GM19238 (cell line): ENCODE measurements around the gene NAV3.

Source experiments
- DNase-seq: peaks from one replicate; pipeline ENCODE4 v3.0.0; 2011; ENCODE audit warnings: low spot score; ENCODE audit not compliant: insufficient read length

Gene NAV3

DNA sequence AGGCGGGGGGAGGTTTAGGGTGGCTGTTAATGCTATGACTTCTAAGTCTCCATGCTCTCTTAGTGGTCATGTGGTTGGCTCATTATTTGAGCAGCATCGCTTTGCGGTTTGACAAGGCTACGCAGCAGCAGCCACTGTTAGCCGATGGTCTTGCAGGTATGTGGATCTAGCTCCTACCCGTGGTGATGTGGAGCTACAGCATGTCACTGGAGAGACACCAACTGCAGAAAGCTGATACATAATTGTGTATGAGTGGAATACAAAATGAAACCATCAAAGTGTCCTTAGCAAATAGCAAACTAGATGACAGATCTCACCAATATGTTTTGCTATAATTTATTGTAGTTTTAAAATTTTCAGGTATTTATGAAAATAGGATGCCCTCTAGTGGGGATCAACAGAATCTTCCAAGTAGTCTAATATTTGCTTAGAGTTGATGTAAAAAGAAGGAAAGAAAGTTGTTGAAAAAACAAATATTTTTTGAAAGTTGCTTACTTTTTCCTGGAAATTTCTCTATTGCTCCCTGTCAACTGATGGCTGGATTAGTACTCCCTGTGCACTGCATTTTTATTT, 94.9 kb downstream of the NAV3 start:
- peak; percentile 8 for DNase-seq

DNA sequence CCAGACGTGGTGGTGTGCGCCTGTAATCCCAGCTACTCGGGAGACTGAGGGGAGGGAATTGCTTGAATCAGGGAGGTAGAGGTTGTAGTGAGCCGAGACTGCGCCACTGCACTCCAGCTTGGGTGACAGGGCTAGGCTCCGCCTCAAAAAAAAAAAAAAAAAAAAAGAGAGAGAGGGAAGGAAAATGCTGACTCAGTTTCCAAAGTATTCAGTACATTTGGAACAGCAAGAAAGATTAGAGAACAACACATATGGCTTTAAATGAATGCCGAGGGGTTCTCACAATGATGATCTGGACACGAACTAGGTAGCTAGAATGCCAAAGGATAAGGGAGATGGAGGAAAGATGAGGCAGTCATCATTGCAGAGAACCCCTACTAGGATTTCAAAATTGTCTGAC, 97.4 kb downstream of the NAV3 start:
- no peak for DNase-seq

DNA sequence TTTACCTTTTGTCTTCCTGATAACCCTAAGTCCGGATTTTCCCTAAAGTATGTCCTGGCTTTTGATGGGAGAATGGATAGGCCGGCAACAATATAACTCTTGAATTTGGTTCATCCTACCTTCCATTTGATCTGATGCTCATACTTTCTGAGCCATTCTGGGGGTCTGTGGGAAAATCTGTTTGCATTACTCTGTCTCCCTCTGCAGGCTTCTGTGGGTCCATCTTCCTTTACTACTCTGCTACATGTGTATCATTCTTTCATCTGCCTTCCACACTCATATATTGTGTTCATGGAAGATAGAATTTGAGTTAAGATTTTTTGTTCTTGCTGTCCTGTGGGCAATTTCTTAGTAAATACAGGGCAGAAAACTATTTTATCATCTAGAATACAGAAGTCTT, 101.5 kb downstream of the NAV3 start:
- no peak for DNase-seq

DNA sequence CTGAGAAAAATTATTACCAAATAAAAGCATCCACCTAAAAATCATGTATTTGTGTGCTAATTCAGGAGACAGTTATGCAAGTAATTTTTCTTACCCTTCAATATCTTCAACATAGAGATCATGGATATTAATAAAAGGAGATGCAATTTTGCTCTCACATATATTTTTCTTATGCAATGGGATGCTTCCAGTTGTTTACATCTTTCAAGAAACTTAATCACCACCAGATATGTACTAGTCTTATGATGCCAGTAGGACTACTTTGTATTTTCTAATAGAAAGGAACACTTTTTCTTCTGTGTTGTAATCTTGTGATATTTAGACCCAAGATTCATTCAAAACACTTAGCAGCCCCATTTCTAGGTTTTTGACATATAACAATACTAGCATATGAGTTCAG, 107.6 kb downstream of the NAV3 start:
- no peak for DNase-seq

DNA sequence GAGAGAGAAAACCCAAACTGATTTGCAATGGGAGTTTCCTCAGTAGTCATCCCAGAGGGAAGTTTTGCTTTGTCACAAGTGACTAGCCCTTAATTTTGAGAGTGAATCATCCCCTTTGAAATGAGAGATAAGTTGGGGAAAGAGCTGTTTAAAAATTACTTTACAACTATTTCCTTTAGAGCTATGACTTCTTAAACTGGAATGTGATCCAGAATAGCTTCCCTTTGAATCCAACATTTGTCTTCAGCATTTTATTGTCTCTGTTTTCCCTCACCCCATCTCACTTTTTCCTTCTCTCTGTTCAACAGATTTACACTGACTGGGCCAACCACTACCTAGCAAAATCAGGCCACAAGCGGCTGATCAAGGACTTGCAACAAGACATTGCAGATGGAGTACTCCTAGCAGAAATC, 109.3 kb downstream of the NAV3 start:
- no peak for DNase-seq

DNA sequence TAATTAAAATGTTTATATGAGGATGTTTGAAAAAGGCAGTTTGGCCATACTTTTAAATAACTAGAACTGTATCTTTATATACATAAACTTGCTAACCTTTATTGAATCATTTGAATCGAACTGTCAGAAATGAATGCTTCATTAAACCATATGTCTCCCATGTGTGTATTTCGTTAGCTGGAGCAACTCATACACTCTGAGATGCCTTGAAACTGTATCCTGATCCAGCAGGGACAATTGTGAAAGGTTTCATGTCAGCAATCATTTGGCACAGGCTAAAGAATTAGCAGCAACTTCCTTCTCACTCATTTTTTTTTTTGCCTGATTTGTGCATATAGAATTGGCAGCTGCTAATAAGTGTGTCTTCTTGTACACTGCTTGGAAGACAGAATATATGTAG, 109.9 kb downstream of the NAV3 start:
- no peak for DNase-seq

DNA sequence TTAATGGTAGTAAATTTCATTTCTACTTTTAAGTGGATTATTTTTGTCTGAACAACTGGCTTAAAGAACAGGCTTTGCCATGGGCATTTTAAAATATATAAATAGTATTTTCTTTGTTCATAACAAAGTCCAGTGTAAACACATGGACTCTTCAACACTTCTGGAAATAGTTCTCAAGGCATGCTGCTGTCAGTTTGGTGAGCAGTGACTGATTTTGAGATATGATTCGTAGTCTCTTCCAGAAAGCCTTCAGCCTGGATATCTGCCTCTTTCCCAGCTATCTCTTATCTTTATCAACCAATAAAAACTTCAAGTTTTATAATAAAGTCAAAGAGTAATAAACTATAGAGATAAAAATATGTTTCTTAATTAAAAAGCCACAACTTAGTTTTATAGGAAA, 110.7 kb downstream of the NAV3 start:
- DNase-seq: no peak

DNA sequence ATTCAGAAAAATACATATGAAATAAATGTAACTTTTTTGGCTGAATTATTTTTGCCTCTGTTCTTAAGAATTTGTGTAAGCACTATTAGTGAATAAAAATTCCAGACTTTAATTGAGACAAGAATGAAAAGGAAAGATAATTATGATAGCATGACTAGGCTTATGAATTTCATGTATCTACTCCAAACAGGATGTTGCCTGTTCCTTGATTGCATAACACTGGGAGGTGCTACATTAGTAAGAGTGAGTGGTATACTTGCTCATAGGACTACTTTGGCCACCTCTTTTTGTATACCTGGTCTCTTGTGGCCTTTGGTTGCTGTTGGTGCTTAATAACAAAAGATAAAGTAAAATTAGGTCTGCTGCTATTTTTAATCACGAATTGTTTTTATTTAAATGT, 112.8 kb downstream of the NAV3 start:
- no peak for DNase-seq

DNA sequence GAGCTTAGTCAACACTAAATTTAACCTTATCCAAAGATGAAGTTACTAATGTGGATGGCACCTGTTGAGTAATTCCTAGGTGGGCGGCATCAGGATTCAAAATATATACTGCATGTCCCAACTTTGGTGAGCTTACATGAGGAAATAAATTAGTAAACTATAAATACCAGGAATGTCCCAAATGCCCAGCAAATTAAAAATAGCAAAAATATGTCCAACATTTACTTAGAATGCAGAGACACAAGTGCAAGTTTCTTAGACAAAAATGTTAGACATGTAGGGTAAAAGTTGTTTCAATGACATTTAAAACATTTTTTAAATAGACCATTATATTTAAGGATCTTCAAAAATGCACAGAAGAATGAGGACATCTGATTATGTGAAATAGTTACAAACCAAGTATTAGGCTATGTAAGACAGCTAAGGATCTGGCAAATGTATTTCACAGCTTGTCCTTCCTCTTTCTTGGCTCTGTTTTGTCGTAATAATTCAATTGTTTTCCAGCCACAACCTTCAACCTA, 115.9 kb downstream of the NAV3 start:
- DNase-seq: no peak

DNA sequence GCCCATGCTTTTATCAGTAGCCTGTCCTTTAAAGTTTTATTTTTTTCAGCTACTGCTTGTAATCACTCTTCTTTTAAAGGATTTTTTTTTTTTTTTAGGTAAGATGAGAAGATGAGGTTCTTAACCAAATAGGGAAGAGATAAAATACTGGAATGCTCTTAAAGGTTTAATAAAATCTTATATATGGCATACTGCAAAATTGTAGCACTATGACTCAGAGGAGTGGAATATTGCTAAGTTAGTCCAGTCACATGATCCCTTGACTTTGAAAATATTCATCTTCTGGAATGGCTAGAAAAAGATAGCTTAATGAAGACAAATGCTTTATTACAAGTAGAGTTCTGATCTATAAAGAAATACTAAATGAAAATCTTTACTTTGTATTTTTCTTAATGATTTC, 116.6 kb downstream of the NAV3 start:
- no peak for DNase-seq

DNA sequence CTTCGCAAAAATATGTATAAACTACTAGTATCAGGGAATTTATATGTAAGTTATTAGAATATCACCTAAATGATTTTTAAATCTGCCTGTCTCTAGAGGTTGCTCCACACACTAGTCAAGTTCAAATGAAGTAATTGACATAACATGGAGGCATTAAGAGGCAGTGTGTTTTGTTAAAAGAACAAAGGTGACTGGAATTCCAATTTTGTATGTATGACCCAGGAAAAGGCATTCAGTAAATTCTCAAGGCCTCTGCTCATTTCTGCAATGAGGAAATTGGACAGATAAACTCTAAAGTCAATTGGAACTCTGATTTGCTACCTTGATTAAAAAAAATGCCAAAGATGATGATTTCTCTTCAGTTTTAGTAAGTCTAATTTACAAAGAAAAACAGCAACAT, 117.1 kb downstream of the NAV3 start:
- DNase-seq: no peak

DNA sequence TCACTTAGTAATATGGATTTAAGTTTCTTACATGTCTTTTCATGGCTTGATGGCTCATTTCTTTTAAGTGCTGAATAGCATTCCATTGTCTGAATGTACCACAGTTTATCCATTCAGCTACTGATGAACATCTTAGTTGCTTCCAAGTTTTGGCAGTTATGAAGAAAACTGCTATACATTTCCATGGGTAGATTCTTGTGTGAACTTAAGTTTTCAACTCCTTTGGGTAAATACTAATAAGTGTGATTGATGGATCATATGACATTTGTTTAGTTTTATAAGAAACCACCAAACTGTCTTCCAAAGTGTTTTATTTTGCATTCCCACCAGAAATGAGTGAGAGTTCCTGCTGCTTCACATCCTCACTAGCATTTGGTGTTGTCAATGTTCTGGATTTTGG, 119.2 kb downstream of the NAV3 start:
- no peak for DNase-seq

DNA sequence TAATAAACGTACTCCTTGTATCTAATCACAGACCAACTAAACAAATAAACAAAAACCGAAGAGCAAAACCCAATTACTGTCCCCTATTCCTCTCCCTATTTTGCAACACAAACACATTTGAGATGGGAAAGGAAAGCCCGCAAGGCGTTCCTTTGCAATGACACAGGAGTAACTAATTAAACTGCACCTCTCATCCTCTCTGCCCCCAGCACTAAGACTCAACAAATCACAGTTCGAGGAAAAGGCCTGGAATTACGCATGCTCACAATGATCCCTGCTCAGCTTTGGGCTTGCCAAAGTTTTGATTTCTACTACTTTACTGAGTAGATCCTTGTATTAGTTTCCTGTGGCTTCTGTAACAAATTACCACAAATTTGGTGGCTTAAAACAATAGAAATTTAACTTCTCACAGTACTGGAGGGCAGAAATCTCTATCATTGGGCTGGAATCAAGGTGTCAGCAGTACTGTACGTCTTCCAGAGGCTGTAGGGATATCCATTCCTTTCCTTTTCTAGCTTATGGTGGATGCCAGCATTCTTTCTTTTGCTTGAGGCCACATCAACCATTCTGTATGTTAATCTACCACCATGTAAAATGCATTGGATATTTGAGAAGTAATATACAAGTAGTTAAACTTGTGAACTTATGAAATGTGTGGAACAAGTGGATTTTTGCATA, 123.0 kb downstream of the NAV3 start:
- no peak for DNase-seq

DNA sequence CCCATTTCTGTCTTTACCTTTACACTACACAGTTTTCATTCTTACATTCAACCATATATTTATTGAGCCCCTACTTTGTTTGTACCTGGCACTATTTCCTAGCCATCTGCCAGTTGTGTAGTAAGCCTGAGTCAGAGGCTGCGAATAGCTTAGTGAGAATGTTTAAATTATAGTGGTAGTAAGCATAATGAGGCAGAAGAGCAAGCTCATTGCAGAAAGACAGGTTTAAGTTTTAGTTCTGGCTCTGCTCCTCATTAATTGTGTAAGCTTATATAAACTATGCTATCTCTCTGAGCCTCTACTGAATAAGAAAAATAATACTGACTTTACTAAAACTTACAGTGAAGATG, 123.5 kb downstream of the NAV3 start:
- DNase-seq: no peak

DNA sequence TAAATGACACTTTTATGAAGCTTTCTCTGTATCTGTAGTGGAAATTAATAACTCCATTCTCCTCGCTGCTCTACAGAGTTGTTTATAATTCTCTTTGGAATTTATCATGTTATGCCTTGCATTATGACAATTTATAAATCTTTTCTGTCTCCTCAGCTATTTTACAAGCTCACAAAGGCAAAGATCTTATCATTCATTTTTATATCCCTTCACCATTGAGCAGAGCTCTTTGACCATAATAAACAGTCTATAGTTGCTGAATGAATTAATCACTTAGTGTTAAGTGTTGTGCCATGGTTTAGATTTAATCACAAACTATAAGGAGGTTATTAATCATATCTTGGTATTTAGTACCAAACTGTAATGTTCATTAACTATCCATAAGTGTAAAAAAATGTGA, 126.4 kb downstream of the NAV3 start:
- DNase-seq: no peak

DNA sequence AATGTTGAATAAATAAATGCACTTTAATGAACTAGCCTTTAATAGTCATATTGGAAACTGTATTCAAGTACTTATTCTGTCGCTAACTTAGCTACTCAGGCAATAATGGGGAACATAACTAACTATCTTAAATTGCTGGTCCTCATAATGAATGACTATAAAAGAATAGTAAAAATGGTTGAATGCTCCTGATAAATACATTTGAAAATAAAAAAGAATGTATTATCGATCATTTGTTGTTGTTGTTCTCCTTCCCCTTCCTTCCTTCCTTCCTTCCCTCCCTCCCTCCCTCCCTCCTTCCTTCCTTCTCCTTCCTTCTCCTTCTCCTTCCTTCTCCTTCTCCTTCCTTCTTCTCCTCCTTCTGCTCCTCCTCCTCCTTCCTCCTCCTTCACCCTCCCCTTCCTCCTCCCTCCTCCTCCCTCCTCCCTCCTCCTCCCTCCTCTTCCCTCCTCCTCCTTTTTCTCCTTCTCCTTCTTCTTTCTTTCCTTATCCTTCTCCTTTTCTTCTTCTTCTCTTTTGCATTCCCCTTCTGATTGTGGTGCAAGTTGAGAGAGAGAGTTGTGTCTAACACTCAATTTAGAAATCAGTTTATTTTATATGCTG, 133.0 kb downstream of the NAV3 start:
- no peak for DNase-seq

DNA sequence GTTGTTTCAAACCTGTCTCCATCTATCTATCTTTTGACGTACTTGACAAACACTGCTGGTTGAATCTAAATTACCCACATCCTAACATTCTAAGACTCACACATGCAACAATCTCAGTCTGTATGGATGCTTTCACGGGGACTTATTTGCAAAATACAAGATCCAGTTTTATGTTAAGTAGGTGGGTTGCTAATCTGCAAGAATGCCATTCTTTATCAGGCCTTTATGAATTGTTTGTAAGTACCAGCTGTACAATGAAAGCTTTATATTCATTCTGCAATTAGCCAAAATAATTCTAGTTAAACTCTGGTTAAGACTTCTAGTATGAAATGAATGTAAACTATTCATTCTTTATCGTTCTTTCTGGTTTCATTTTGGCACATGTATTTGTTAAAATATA, 135.1 kb downstream of the NAV3 start:
- DNase-seq: no peak

DNA sequence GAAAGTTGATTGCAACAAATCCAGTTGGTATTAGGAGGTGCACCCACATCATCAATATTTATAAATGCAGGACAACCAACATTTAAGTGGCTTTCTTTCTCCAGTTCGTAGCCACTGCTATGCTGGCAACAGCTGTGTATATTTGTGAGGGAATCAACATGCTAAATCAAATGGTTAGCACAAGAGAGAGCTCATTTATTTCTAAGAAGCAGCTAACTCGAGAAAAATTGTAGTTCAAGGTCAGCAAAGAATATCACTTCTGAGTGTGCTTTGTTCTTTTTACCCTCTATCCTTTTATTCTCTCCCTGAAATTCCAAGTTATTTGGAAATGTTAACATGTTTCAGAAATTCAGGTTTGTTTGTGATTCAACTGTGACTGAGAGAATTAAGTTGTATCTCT, 137.3 kb downstream of the NAV3 start:
- no peak for DNase-seq

DNA sequence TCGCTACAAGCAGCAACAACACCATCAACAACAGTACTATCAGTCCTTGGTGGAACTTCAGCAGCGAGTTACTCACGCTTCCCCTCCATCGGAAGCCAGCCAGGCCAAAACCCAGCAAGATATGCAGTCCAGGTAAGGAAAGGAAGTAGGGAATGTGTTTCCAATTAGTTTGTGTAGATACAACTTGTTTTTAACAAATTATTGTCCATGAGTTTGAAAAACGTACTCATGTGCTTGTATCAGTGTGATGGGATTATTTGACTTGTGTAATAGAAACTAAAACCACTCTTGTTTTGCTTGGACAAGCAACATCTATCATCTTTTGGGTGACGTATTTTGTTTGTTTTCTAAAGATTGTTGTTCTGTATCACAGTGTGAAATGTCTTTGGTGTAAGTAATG, 137.9 kb downstream of the NAV3 start:
- DNase-seq: no peak

DNA sequence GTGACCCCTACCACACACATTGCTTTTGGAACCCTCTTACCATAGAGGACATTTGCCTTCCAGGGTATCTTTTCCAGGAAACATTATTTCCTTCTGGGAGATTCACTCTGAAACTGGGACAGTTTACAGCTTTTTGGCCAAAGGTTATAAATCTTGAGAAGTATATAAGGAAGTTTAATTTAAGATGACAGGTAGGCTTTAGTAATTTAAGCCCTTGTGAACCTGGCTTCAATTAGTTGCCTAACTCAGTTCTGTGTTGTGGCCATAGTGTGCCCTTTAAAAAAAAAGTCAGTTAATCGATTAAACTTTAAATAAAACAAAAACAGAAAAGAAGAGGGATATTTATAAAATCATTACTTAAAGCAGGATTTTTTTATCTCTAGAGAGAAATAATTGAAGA, 142.9 kb downstream of the NAV3 start:
- DNase-seq: no peak

DNA sequence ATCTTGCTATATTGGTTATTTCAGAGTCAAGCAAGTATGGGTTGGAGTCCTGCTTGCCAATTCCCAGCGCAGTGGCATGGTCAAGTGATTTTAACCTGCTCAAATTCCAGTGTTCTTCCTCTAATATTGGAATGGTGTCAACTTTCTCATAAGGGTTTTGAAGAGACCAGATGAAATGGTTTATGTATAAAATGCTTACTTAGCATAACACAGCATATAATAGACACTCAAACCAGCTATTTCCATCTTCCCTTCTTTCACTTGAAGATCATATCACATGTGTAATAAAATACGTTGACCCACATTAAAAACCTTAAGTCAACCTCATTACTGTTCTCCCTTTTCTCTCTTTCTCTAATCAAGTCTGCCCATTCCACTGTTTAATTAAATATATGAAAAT, 144.0 kb downstream of the NAV3 start:
- no peak for DNase-seq

DNA sequence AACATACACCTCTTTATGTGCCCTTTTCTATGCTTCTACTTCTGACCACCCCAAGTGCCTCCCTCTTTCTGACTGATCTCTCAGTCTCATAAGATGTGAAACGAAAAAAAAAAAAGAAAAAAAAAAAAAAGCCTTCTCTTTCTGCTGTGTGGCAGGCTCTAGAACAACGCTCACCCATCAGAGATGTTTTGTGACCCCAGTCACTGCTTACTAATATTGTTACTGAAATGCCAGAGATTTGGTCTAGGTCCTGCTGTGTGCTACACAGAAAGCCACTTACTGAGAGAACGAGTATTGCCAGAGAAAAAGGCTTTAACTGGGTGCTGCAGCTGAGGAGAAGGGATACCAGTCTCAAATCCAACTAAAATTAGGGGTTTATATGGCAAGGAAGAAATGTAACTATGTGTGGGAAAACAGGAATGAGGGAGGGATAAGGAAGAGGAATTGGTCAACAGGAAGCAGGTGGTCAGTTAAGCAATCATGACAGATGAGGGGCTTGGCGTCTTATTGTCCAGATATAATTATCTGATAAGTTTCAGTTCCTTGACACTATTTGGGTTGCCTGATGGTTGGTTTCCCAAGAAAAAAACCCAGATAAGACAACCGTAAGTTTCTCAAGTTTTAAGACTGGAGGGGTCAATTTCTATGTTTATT, 149.0 kb downstream of the NAV3 start:
- no peak for DNase-seq

DNA sequence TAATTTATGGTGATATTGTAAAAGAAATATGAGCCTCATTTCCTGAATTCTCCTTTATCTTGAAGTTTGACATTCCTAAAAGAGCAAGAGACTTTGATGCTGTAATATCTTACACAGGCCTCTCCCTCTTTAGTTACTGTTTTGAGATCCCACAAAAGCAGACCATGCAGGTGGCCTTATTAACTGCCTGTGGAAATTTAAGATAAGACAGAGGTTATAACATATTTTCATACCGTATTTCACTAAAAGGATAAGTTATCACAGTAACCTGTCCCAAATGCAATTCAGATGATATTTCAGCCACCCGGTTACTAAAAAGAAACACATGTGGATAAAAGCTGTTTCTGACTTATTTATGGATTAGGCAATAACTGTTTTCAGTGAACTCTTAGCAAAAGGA, 150.1 kb downstream of the NAV3 start:
- no peak for DNase-seq
